PC-9 (cell line): ENCODE data around the gene MCF2L. TPM values are rescaled to one million over a fixed set of nuclear protein-coding genes. Genes with fewer than 3 reads are reported as not detected.

Experiments
- BruUV-seq: library from RNA; stranded (reverse); fragments of 400-500 nt; replicated peaks from 2 replicates; lab custom pipeline; 2021; lab: Mats Ljungman, UMichigan
- CTCF ChIA-PET: fragments of 300-600 bp; sonication (Branson Sonifier 250); formaldehyde crosslinking; loops from one replicate; lab custom pipeline; 2022; ENCODE audit warnings: antibody characterized with exemption; lab: Charles Lee
- POLR2A ChIA-PET: fragments of 300-600 bp; sonication (Branson Sonifier 250); formaldehyde crosslinking; loops from one replicate; lab custom pipeline; 2022; ENCODE audit warnings: antibody characterized with exemption; ENCODE audit not compliant: unreplicated experiment; lab: Charles Lee
- DNase-seq, 2 experiments: peaks; one replicate each; pipeline versions ENCODE4 v3.0.0 to v3.0.0-alpha.2; 2015 to 2022; ENCODE audit warnings: mixed read lengths in 1 of 2
- H2AFZ ChIP-seq: fragments of 200-600 bp; sonication (generic); 2 replicates; pipeline ENCODE4 v1.8.1; 2017; ENCODE audit warnings: antibody characterized with exemption
- H3F3A ChIP-seq: fragments of 200-600 bp; sonication (generic); 2 replicates; pipeline ENCODE4 v1.8.1; 2017; ENCODE audit warnings: antibody characterized with exemption, mild to moderate bottlenecking, low read depth; ENCODE audit not compliant: insufficient read depth
- H3K27ac ChIP-seq: fragments of 200-600 bp; sonication (generic); 2 replicates; pipeline ENCODE4 v1.6.1; 2016; ENCODE audit warnings: mixed run types
- H3K27me3 ChIP-seq: fragments of 200-600 bp; sonication (generic); 2 replicates; pipeline ENCODE4 v1.6.1; 2016; ENCODE audit warnings: low read depth, mixed run types; ENCODE audit not compliant: insufficient read depth
- H3K36me3 ChIP-seq: fragments of 200-600 bp; sonication (generic); 2 replicates; pipeline ENCODE4 v1.6.1; 2016; ENCODE audit warnings: low read depth, mixed run types
- H3K4me1 ChIP-seq: fragments of 200-600 bp; sonication (generic); replicated peaks from 2 replicates; pipeline ENCODE4 v1.6.1; 2016; ENCODE audit warnings: mixed run types; ENCODE audit not compliant: insufficient read depth
- H3K4me2 ChIP-seq: fragments of 200-600 bp; sonication (generic); 2 replicates; pipeline ENCODE4 v1.6.1; 2017; ENCODE audit warnings: mixed run types
- H3K4me3 ChIP-seq: fragments of 200-600 bp; sonication (generic); 2 replicates; pipeline ENCODE4 v1.6.1; 2016; ENCODE audit warnings: mixed run types
- H3K79me2 ChIP-seq: fragments of 200-600 bp; sonication (generic); 2 replicates; pipeline ENCODE4 v1.6.1; 2017; ENCODE audit warnings: low read depth, mixed run types
- H3K9me2 ChIP-seq: fragments of 200-600 bp; sonication (generic); 2 replicates; pipeline ENCODE4 v1.8.1; 2017; ENCODE audit warnings: mild to moderate bottlenecking; ENCODE audit not compliant: insufficient read depth
- H3K9me3 ChIP-seq: fragments of 200-600 bp; sonication (generic); 2 replicates; pipeline ENCODE4 v1.8.1; 2016; ENCODE audit warnings: low read depth; ENCODE audit not compliant: insufficient read depth
- H4K20me1 ChIP-seq: fragments of 200-600 bp; sonication (generic); 2 replicates; pipeline ENCODE4 v1.8.1; 2017; ENCODE audit not compliant: insufficient read depth
- CTCF ChIP-seq: fragments of 200-600 bp; sonication (generic); conservative IDR thresholded peaks from 2 replicates; pipeline ENCODE4 v1.6.1; 2017; ENCODE audit warnings: mixed run types, antibody characterized with exemption, mild to moderate bottlenecking, moderate library complexity
- EZH2 ChIP-seq: fragments of 200-600 bp; sonication (generic); IDR thresholded peaks from 2 replicates; pipeline ENCODE4 v1.8.0; 2017; ENCODE audit warnings: antibody characterized with exemption, low read depth
- intact Hi-C: fragments of 100-400 bp; cut with micrococcal nuclease; formaldehyde crosslinking; loops from one replicate; pipeline ENCODE4 v1.10.0; 2022; ENCODE audit not compliant: unreplicated experiment
- total RNA-seq: library from RNA; stranded (reverse); gene quantifications from 2 replicates; pipeline ENCODE4 v1.2.3, GENCODE V29; 2021

MCF2L gene
- total RNA-seq, 1 experiment from 2014 or later, result 28.2 TPM

DNA sequence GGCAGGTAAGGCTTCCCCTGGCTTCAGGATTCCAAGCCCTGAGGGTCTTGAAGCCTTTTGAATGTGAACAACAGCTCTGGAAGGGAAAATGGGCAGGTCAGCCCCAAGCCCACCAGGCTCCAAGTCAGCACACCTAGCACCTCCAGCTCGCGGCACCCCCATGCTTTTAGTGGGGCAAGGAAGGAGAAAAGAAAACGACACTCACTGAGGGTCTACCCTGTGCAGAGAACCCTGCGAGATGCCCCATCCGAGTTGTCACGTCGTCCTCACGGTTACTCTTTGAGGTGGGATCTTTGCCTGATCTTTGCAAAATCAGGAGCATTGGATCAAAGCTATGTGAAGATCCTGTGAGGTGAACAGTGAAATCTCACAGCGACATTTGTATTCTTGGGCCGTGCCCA lies 147.9 kb downstream of the MCF2L start:
- Histone ChIP-seq H3K9me3 (no peaks in the 10 kb centered on the region), H4K20me1 (no peaks in the 10 kb centered on the region), H3K27ac (no peak overlapping the region), H3K4me2 (no peak overlapping the region), H3K36me3 (no peaks in the 10 kb centered on the region), H3K27me3 (peaks cover 64% of the 10 kb centered on the region), H3K9me2 (no peaks in the 10 kb centered on the region), H3K4me1 (no peaks in the 10 kb centered on the region), H3K4me3 (no peak overlapping the region), H3F3A (no peaks in the 10 kb centered on the region), H3K79me2 (no peaks in the 10 kb centered on the region), H2AFZ (no peak overlapping the region)
- ChIA-PET CTCF (interaction anchor here (0.6 kb wide), 1 partner anchor 174 kb away, joined by 4 read pairs; no protein-coding TSS in a partner anchor), POLR2A (no interaction called here)
- DNase-seq, result no peak
- BruUV-seq, result no TSS peak
- TF ChIP-seq EZH2, result no peak
- no peak for TF ChIP-seq CTCF
- intact Hi-C loops, result no loop called here

DNA sequence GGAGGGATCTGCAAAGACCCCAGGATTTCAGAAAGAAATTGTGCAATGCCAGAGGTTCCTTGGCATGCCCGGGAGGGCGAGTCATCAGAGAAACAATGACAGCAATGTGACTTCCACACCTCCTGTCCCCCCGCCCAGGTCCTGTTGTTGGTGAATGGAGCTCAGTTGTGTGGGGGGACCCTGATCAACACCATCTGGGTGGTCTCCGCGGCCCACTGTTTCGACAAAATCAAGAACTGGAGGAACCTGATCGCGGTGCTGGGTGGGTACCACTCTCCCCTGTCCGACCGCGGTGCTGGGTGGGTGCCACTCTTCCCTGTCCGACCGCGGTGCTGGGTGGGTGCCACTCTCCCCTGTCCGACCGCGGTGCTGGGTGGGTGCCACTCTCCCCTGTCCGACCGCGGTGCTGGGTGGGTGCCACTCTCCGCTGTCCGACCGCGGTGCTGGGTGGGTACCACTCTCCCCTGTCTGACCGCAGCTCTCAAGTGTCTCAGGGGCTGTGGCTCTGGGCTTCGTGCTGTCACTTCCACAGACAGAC lies 148.4 kb downstream of the MCF2L start:
- no peak for DNase-seq
- intact Hi-C loops, result no loop called here
- ChIA-PET POLR2A (no interaction called here), CTCF (no interaction called here)
- Histone ChIP-seq H3K27me3 (peaks cover 69% of the 10 kb centered on the region), H3K9me2 (no peaks in the 10 kb centered on the region), H3K9me3 (no peaks in the 10 kb centered on the region), H4K20me1 (no peaks in the 10 kb centered on the region), H3K36me3 (no peaks in the 10 kb centered on the region), H3F3A (no peaks in the 10 kb centered on the region), H3K27ac (no peak overlapping the region), H3K4me1 (no peaks in the 10 kb centered on the region), H2AFZ (no peak overlapping the region), H3K4me3 (no peak overlapping the region), H3K4me2 (no peak overlapping the region), H3K79me2 (no peaks in the 10 kb centered on the region)
- TF ChIP-seq EZH2 (no peak), CTCF (no peak)
- no TSS peak for BruUV-seq

DNA sequence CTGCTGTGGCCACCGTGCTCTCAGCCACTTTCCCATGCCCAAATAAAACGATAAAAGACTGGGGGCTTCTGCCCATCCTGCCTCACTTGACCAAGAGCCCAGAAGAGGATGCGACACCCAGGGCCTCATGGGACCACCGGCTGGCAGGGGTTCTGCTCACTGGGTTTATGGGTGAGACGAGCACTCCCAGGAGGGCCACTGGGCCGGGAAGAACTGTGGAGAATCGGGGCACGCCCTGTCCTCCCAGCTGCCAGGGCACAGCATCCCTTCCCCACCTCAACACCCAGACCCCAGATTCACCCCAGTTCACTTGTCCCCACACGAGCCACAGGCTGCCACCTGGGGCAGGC lies 148.9 kb downstream of the MCF2L start:
- no peak for TF ChIP-seq EZH2
- TF ChIP-seq CTCF, result no peak
- ChIA-PET CTCF (no interaction called here), POLR2A (no interaction called here)
- DNase-seq, result no peak
- no peak overlapping the region for H3K27ac ChIP-seq
- no TSS peak for BruUV-seq
- H3K4me1 ChIP-seq, result no peaks in the 10 kb centered on the region
- no peaks in the 10 kb centered on the region for H3K36me3 ChIP-seq
- no peaks in the 10 kb centered on the region for H3K9me2 ChIP-seq
- H3K4me3 ChIP-seq, result no peak overlapping the region
- intact Hi-C loops, result no loop called here
- no peak overlapping the region for H3K4me2 ChIP-seq
- no peaks in the 10 kb centered on the region for H3K9me3 ChIP-seq
- no peaks in the 10 kb centered on the region for H3F3A ChIP-seq
- no peak overlapping the region for H2AFZ ChIP-seq
- no peaks in the 10 kb centered on the region for H3K79me2 ChIP-seq
- peaks cover 74% of the 10 kb centered on the region for H3K27me3 ChIP-seq
- H4K20me1 ChIP-seq, result no peaks in the 10 kb centered on the region
